GM10266 (cell line): Measurements from ENCODE around the gene RING1.

ENCODE experiments used
- DNase-seq: peaks from one replicate; pipeline ENCODE4 v3.0.0; 2012; ENCODE audit errors: extremely low spot score
- TF ChIP-seq, protein P1 (sequence below): IDR thresholded peaks from 2 replicates; pipeline ENCODE4 v1.5.1; 2012; ENCODE audit warnings: mild to moderate bottlenecking, low read depth; ENCODE audit not compliant: control insufficient read depth, insufficient read depth; ENCODE audit errors: missing control alignments

Gene RING1

DNA sequence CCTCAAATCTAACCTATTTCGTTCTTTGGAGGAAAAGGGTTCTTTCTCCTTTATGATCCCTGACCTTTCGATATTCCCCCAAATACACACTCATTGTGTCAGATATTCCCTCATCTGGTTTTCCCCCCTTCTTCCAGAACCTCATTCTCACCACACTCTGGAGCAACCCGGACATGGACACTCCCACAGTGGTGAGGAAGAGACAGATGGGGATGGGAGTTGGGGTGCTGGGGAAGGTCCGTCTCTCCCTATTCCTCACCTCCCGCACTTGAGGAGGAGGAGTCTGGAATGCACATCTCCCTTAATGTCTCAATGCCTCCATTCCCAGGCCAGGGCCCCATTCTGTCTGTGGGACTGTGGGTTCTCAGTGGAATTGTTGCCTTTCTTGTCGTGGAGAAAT, 6.4 kb upstream of the RING1 start:
- DNase-seq, result no peak
- TF ChIP-seq, protein P1, sequence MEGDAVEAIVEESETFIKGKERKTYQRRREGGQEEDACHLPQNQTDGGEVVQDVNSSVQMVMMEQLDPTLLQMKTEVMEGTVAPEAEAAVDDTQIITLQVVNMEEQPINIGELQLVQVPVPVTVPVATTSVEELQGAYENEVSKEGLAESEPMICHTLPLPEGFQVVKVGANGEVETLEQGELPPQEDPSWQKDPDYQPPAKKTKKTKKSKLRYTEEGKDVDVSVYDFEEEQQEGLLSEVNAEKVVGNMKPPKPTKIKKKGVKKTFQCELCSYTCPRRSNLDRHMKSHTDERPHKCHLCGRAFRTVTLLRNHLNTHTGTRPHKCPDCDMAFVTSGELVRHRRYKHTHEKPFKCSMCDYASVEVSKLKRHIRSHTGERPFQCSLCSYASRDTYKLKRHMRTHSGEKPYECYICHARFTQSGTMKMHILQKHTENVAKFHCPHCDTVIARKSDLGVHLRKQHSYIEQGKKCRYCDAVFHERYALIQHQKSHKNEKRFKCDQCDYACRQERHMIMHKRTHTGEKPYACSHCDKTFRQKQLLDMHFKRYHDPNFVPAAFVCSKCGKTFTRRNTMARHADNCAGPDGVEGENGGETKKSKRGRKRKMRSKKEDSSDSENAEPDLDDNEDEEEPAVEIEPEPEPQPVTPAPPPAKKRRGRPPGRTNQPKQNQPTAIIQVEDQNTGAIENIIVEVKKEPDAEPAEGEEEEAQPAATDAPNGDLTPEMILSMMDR, result no peak

DNA sequence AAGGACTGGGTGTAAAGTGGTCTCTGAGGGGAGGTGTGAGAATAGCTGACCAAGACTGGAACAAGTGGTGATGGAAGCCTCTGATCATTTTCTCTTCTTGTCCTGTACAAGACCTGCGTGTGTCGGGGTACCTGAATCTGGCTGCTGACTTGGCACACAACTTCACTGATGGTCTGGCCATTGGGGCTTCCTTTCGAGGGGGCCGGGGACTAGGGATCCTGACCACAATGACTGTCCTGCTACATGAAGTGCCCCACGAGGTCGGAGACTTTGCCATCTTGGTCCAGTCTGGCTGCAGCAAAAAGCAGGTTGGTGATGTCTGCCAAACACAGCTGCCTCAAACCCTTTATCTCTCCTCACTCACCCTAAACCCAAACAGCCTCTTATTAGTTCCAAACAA, 5.5 kb upstream of the RING1 start:
- DNase-seq, result no peak
- TF ChIP-seq, protein P1, result no peak

- no peak for DNase-seq
- TF ChIP-seq, protein P1, result no peak
Measured at GRCh38 chr6:33203443-33204164, 4.7 kb upstream of the RING1 start.

DNA sequence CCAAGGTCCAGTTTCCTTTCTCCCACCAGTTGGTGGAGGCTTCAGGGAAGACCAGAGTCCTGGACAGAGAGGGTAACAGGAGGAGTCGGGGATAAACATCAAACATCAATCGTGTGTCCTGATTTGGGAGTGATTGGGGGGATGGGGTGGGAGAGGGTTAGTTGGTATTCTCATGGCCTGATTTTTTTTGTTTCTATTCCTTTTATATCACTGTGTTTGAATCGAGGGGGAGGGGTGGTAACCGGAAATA, 4.2 kb upstream of the RING1 start:
- DNase-seq, result no peak
- TF ChIP-seq, protein P1, result no peak

DNA sequence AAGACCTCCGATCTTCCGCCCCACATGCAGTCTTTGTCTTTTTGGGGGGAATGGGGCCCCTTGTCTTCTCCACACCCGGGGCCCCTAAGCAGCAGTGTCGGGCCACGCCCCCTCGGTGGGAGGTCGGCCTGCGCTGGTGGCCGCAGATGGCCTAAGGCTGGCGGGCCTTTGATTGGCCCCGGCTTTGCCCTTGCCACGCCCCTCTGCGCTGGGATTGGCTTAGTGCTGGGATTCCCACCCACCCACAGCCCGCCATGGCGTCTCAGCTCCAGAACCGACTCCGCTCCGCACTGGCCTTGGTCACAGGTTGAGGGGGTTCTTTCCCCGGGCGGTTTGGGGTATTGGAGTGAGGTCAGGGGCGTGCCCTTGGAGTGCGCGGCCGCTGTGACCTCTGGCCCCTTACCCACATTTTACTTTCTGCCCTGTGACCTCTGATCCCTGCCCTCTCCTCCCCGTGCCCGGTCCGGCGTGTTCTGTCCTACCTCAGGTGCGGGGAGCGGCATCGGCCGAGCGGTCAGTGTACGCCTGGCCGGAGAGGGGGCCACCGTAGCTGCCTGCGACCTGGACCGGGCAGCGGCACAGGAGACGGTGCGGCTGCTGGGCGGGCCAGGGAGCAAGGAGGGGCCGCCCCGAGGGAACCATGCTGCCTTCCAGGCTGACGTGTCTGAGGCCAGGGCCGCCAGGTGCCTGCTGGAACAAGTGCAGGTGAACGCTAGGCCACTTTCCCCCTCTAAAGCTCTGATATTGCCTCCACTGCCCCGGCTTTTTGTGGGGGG, 3.7 kb upstream of the RING1 start, which contains the start of gene HSD17B8:
TSS of gene HSD17B8 (plus strand) at position 241 of the 776 bp plus-strand sequence. CDS start at position 255, 14 bp downstream.
- TF ChIP-seq, protein P1, result no peak
- peak; percentile 96 for DNase-seq

- TF ChIP-seq, protein P1, result peak; percentile 38
Measured at GRCh38 chr6:33205191-33206026, 2.9 kb upstream of the RING1 start.

More at GRCh38 chr6:33205191-33206026, 2.9 kb upstream of the RING1 start:
- no peak for DNase-seq
